NCI-H345 treated with DMSO at 0.1 percent for 48 hours (cell line): Measurements from ENCODE around the gene CHST2.
"Not testable (repeated sequence)": the region's sequence is repeated elsewhere in the genome, so short reads cannot be mapped to it uniquely, and the experiment has no call there.

Source experiments
- DNase-seq: peaks from one replicate; lab custom pipeline; 2025; ENCODE audit not compliant: unreplicated experiment; lab: John Stamatoyannopoulos, UW

The CHST2 gene

GRCh38 chr3:143119009-143119914 lies at the start of gene CHST2:
Gene CHST2, plus strand, starts transcription at chr3:143119771. Its CDS starts 1,046 bp downstream, at chr3:143120817.
- DNase-seq = peak; percentile 24

GRCh38 chr3:143070977-143071551 lies 48.5 kb upstream of the CHST2 start:
- DNase-seq = no peak

- DNase-seq = no peak
Observed at GRCh38 chr3:143071776-143072175, 47.8 kb upstream of the CHST2 start.

- DNase-seq = not testable (repeated sequence)
Observed at GRCh38 chr3:143072298-143073020, 47.1 kb upstream of the CHST2 start.

- not testable (repeated sequence) for DNase-seq
Observed at GRCh38 chr3:143073541-143073940, 46.0 kb upstream of the CHST2 start.

- DNase-seq = not testable (repeated sequence)
Observed at GRCh38 chr3:143073983-143074382, 45.6 kb upstream of the CHST2 start.

- DNase-seq = no peak
Observed at GRCh38 chr3:143078883-143079282, 40.7 kb upstream of the CHST2 start.

GRCh38 chr3:143080196-143080595 lies 39.4 kb upstream of the CHST2 start:
- no peak for DNase-seq

GRCh38 chr3:143081365-143081764 lies 38.2 kb upstream of the CHST2 start:
- no peak for DNase-seq

- no peak for DNase-seq
Observed at GRCh38 chr3:143081844-143082778, 37.5 kb upstream of the CHST2 start.

- DNase-seq = no peak
Observed at GRCh38 chr3:143083781-143084180, 35.8 kb upstream of the CHST2 start.

- DNase-seq = no peak
Observed at GRCh38 chr3:143084856-143085731, 34.5 kb upstream of the CHST2 start.

- DNase-seq = no peak
Observed at GRCh38 chr3:143088835-143089234, 30.7 kb upstream of the CHST2 start.

- DNase-seq = no peak
Observed at GRCh38 chr3:143089965-143090364, 29.6 kb upstream of the CHST2 start.

- no peak for DNase-seq
Observed at GRCh38 chr3:143090486-143090885, 29.1 kb upstream of the CHST2 start.

GRCh38 chr3:143090976-143091837 lies 28.4 kb upstream of the CHST2 start:
- DNase-seq = no peak

- DNase-seq = no peak
Observed at GRCh38 chr3:143092191-143092590, 27.4 kb upstream of the CHST2 start.

GRCh38 chr3:143095813-143096212 lies 23.8 kb upstream of the CHST2 start:
- DNase-seq = no peak
